GM23248 (cell line): ENCODE data around the gene DYNLRB1. TPM values are rescaled to one million over a fixed set of nuclear protein-coding genes. Genes with fewer than 3 reads are reported as not detected.
A peak's percentile ranks its signal among the peaks of the same experiment; 100 is the strongest.

Experiments used
- DNase-seq: peaks from one replicate; pipeline ENCODE4 v3.0.0-alpha.2; 2015
- H2AFZ ChIP-seq: fragments of 200-600 bp; sonication (generic); 2 replicates; pipeline ENCODE4 v1.6.1; 2016; ENCODE audit warnings: antibody characterized with exemption
- H3F3A ChIP-seq: fragments of 200-600 bp; sonication (generic); 2 replicates; pipeline ENCODE4 v1.6.1; 2016; ENCODE audit warnings: mild to moderate bottlenecking, antibody characterized with exemption, mixed run types; ENCODE audit not compliant: insufficient read depth
- H3K27ac ChIP-seq: fragments of 200-600 bp; sonication (generic); 2 replicates; pipeline ENCODE4 v1.5.1; 2016; ENCODE audit warnings: mild to moderate bottlenecking
- H3K27me3 ChIP-seq: fragments of 200-600 bp; sonication (generic); replicated peaks from 2 replicates; pipeline ENCODE4 v1.6.1; 2016; ENCODE audit warnings: mild to moderate bottlenecking; ENCODE audit not compliant: insufficient read depth
- H3K36me3 ChIP-seq: fragments of 200-600 bp; sonication (generic); 2 replicates; pipeline ENCODE4 v1.6.1; 2016; ENCODE audit warnings: low read depth, mild to moderate bottlenecking
- H3K4me1 ChIP-seq: fragments of 200-600 bp; sonication (generic); 2 replicates; pipeline ENCODE4 v1.6.1; 2016; ENCODE audit warnings: mild to moderate bottlenecking; ENCODE audit not compliant: insufficient read depth
- H3K4me2 ChIP-seq: fragments of 200-600 bp; sonication (generic); one replicate; pipeline ENCODE4 v1.6.1; 2016; ENCODE audit warnings: mild to moderate bottlenecking; ENCODE audit not compliant: unreplicated experiment
- H3K4me3 ChIP-seq: fragments of 200-600 bp; sonication (generic); 2 replicates; pipeline ENCODE4 v1.5.1; 2016; ENCODE audit warnings: mild to moderate bottlenecking
- H3K79me2 ChIP-seq: fragments of 200-600 bp; sonication (generic); 2 replicates; pipeline ENCODE4 v1.6.1; 2016; ENCODE audit warnings: mild to moderate bottlenecking; ENCODE audit not compliant: insufficient read depth
- H3K9ac ChIP-seq: fragments of 200-600 bp; sonication (generic); 2 replicates; pipeline ENCODE4 v1.6.1; 2016; ENCODE audit warnings: mild to moderate bottlenecking
- H3K9me2 ChIP-seq: fragments of 200-600 bp; sonication (generic); 2 replicates; pipeline ENCODE4 v1.6.1; 2016; ENCODE audit warnings: mixed run types, mild to moderate bottlenecking, moderate library complexity; ENCODE audit not compliant: insufficient read depth
- H3K9me3 ChIP-seq: fragments of 200-600 bp; sonication (generic); one replicate; pipeline ENCODE4 v1.6.1; 2017; ENCODE audit warnings: low read depth
- H4K20me1 ChIP-seq: fragments of 200-600 bp; sonication (generic); 2 replicates; pipeline ENCODE4 v1.6.0; 2016; ENCODE audit not compliant: insufficient read depth
- EZH2 ChIP-seq: fragments of 200-600 bp; sonication (generic); IDR thresholded peaks from 2 replicates; pipeline ENCODE4 v1.6.1; 2018; ENCODE audit warnings: antibody characterized with exemption, mild to moderate bottlenecking; ENCODE audit not compliant: insufficient read depth, poor library complexity, severe bottlenecking
- EZH2phosphoT487 ChIP-seq: fragments of 200-600 bp; sonication (generic); IDR thresholded peaks from 2 replicates; pipeline ENCODE4 v1.6.1; 2018; ENCODE audit warnings: antibody characterized with exemption, moderate library complexity, mild to moderate bottlenecking, low read depth; ENCODE audit not compliant: insufficient read depth
- WGBS, 2 experiments: methylation state at CpG; one replicate each; pipeline ENCODE4 v1.1.6; 2015 to 2017; ENCODE audit warnings: low lambda C conversion rate in 2 of 2, low coverage in 1 of 2; ENCODE audit errors: missing lambda C conversion rate in 2 of 2; 5-methylcytosine and 5-hydroxymethylcytosine counted together
- in situ Hi-C: fragments of 300-500 bp; cut with MboI; formaldehyde crosslinking; loops from 2 replicates; pipeline ENCODE4 v1.15.0; 2020
- polyA plus RNA-seq: library from polyadenylated mRNA; unstranded; fragments of >200 nt; fragmentation: Nextera tagmentation; extraction: Ambion mirVana; gene quantifications from 2 replicates; pipeline ENCODE4 v1.2.1, GENCODE V29; 2016
- total RNA-seq: library from RNA; depleted of rRNA; stranded (reverse); fragments of >200 nt; shearing (Covaris generic); gene quantifications from 2 replicates; pipeline ENCODE4 v1.2.3, GENCODE V29; 2014

DYNLRB1 gene
- total and polyA plus RNA-seq, 2 experiments from 2014 or later, result 100 to 279 TPM

- 0 out of 2 replicates have a peak, but pooled peaks cover 4% of the 10 kb centered on the region for H4K20me1 ChIP-seq
- in situ Hi-C loops, result no loop called here
Measured at GRCh38 chr20:34527016-34527415, 10.8 kb downstream of the DYNLRB1 start.

GRCh38 chr20:34528921-34529297 lies 12.7 kb downstream of the DYNLRB1 start:
- Histone ChIP-seq H3F3A (peaks cover 31% of the 10 kb centered on the region), H3K9ac (no peak overlapping the region), H3K4me1 (peaks cover 28% of the 10 kb centered on the region), H3K4me2 (no peak overlapping the region), H3K27ac (no peak overlapping the region), H3K27me3 (no peaks in the 10 kb centered on the region), H3K36me3 (peaks cover 42% of the 10 kb centered on the region), H3K79me2 (peaks cover 81% of the 10 kb centered on the region), H3K9me3 (no peaks in the 10 kb centered on the region), H3K9me2 (no peaks in the 10 kb centered on the region), H2AFZ (no peak overlapping the region), H4K20me1 (no peaks in the 10 kb centered on the region), H3K4me3 (no peak overlapping the region)
- TF ChIP-seq EZH2phosphoT487 (no peak), EZH2 (no peak)
- WGBS, 2 experiments, result 65 to 69% methylated on average over 5 of the region's 5 CpGs
- peak; percentile 15 for DNase-seq
- in situ Hi-C loops, result no loop called here

More at GRCh38 chr20:34527016-34527415, 10.8 kb downstream of the DYNLRB1 start:
- TF ChIP-seq EZH2, result no peak
- TF ChIP-seq EZH2phosphoT487, result no peak
- no peaks in the 10 kb centered on the region for H3K9me3 ChIP-seq
- H3K4me3 ChIP-seq, result no peak overlapping the region
- peaks cover 42% of the 10 kb centered on the region for H3K4me1 ChIP-seq
- peak overlapping the region; percentile 89 for H3K27ac ChIP-seq
- H3K9me2 ChIP-seq, result no peaks in the 10 kb centered on the region
- 97 to 99% methylated on average over 10 of the region's 10 CpGs for WGBS, 2 experiments
- peaks cover 48% of the 10 kb centered on the region for H3F3A ChIP-seq
- H2AFZ ChIP-seq, result no peak overlapping the region
- H3K9ac ChIP-seq, result peak overlapping the region; percentile 69
- peaks cover 33% of the 10 kb centered on the region for H3K36me3 ChIP-seq
- DNase-seq, result no peak
- peaks cover 85% of the 10 kb centered on the region for H3K79me2 ChIP-seq
- peak overlapping the region; percentile 61 for H3K4me2 ChIP-seq
- no peaks in the 10 kb centered on the region for H3K27me3 ChIP-seq

- H3K9ac ChIP-seq, result no peak overlapping the region
- no peaks in the 10 kb centered on the region for H3K9me2 ChIP-seq
- H3F3A ChIP-seq, result peaks cover 24% of the 10 kb centered on the region
- TF ChIP-seq EZH2 (no peak), EZH2phosphoT487 (no peak)
- H3K36me3 ChIP-seq, result peaks cover 49% of the 10 kb centered on the region
- H3K4me3 ChIP-seq, result no peak overlapping the region
- H2AFZ ChIP-seq, result no peak overlapping the region
- no peak overlapping the region for H3K4me2 ChIP-seq
- no peak for DNase-seq
- in situ Hi-C loops, result no loop called here
- peaks cover 21% of the 10 kb centered on the region for H3K4me1 ChIP-seq
- H3K27ac ChIP-seq, result no peak overlapping the region
- H3K27me3 ChIP-seq, result no peaks in the 10 kb centered on the region
- WGBS, 2 experiments, result 73 to 75% methylated on average over 3 of the region's 3 CpGs
- H3K79me2 ChIP-seq, result peaks cover 72% of the 10 kb centered on the region
- H4K20me1 ChIP-seq, result no peaks in the 10 kb centered on the region
- H3K9me3 ChIP-seq, result no peaks in the 10 kb centered on the region
Measured at GRCh38 chr20:34529742-34530141, 13.5 kb downstream of the DYNLRB1 start.

GRCh38 chr20:34530342-34530741 lies 14.1 kb downstream of the DYNLRB1 start:
- Histone ChIP-seq H3K9ac (no peak overlapping the region), H3K36me3 (peaks cover 55% of the 10 kb centered on the region), H3K27ac (no peak overlapping the region), H3K9me3 (no peaks in the 10 kb centered on the region), H3K79me2 (peaks cover 66% of the 10 kb centered on the region), H3F3A (peaks cover 18% of the 10 kb centered on the region), H3K4me1 (peaks cover 16% of the 10 kb centered on the region), H2AFZ (no peak overlapping the region), H3K27me3 (no peaks in the 10 kb centered on the region), H3K9me2 (no peaks in the 10 kb centered on the region), H3K4me2 (no peak overlapping the region), H3K4me3 (no peak overlapping the region), H4K20me1 (no peaks in the 10 kb centered on the region)
- TF ChIP-seq EZH2phosphoT487 (no peak), EZH2 (no peak)
- WGBS, 2 experiments, result 94 to 97% methylated on average over 5 of the region's 5 CpGs
- in situ Hi-C loops, result no loop called here
- no peak for DNase-seq
